H1 (cell line): Measurements from ENCODE around the gene KLHDC1.
A peak's percentile ranks its signal among the peaks of the same experiment; 100 is the strongest.

Experiments used
- ASH2L ChIP-seq: fragments of 200-600, 300-600 bp; sonication (generic); IDR thresholded peaks from one replicate; pipeline ENCODE4 v1.7.1; 2017; ENCODE audit warnings: low read length
- BRCA1 ChIP-seq: IDR thresholded peaks from 2 replicates; pipeline ENCODE4 v1.6.1; 2012; ENCODE audit warnings: low read depth, low read length, improper control_type of control experiment
- EGR1 ChIP-seq: IDR thresholded peaks from 2 replicates; pipeline ENCODE4 v1.6.1; 2011; ENCODE audit warnings: low read depth, low read length, borderline replicate concordance
- EZH2 ChIP-seq: fragments of 200-600 bp; sonication (generic); IDR thresholded peaks from 2 replicates; pipeline ENCODE4 v1.7.1; 2012; ENCODE audit warnings: low read depth, mild to moderate bottlenecking, moderate library complexity, low read length, inconsistent platforms; ENCODE audit not compliant: severe bottlenecking
- HDAC2 ChIP-seq, 2 experiments: fragments of 300-600 bp in 1 of 2; sonication (generic) in 1 of 2; IDR thresholded peaks; 2 replicates each; pipeline ENCODE4 v1.6.1; 2011 to 2012; ENCODE audit warnings: low read depth in 2 of 2, low read length in 2 of 2, mild to moderate bottlenecking in 2 of 2, moderate library complexity in 2 of 2, borderline replicate concordance in 1 of 2, inconsistent platforms in 1 of 2
- HDAC6 ChIP-seq: IDR thresholded peaks from one replicate; pipeline ENCODE4 v1.7.1; 2012; ENCODE audit warnings: low read depth, mild to moderate bottlenecking, inconsistent platforms, low read length, moderate library complexity
- POLR2A ChIP-seq, 2 experiments: IDR thresholded peaks; 1 replicate in 1 of 2; 2 replicates in 1 of 2; pipeline ENCODE4 v1.6.1; 2011; ENCODE audit warnings: low read depth in 2 of 2, low read length in 2 of 2, mild to moderate bottlenecking in 2 of 2; ENCODE audit errors: control extremely low read depth in 1 of 2
- POLR2AphosphoS5 ChIP-seq: IDR thresholded peaks from 2 replicates; pipeline ENCODE4 v1.6.1; 2011; ENCODE audit warnings: low read depth, low read length
- RFX5 ChIP-seq: IDR thresholded peaks from 2 replicates; pipeline ENCODE4 v1.6.1; 2011; ENCODE audit warnings: low read depth, low read length, improper control_type of control experiment, borderline replicate concordance
- SP1 ChIP-seq: IDR thresholded peaks from 2 replicates; pipeline ENCODE4 v1.6.1; 2011; ENCODE audit warnings: low read depth, low read length
- SP2 ChIP-seq: IDR thresholded peaks from 2 replicates; pipeline ENCODE4 v1.6.1; 2012; ENCODE audit warnings: mild to moderate bottlenecking, low read length, inconsistent platforms
- ZNF274 ChIP-seq: IDR thresholded peaks from 2 replicates; pipeline ENCODE4 v1.7.0; 2012; ENCODE audit warnings: low read length, borderline replicate concordance; ENCODE audit errors: extremely low read depth
- TF ChIP-seq, protein P1 (sequence below), 3 experiments: IDR thresholded peaks; 1 replicate in 2 of 3; 2 replicates in 1 of 3; pipeline versions ENCODE4 v1.5.1 to v1.6.1; 2011; ENCODE audit warnings: low read length in 3 of 3, mild to moderate bottlenecking in 3 of 3, inconsistent platforms in 2 of 3, low read depth in 1 of 3, moderate library complexity in 1 of 3; ENCODE audit not compliant: insufficient read depth in 1 of 3; ENCODE audit errors: control extremely low read depth in 1 of 3

GRCh38 chr14:49769171-49769570 lies 76.3 kb downstream of the KLHDC1 start:
- TF ChIP-seq, protein P1, sequence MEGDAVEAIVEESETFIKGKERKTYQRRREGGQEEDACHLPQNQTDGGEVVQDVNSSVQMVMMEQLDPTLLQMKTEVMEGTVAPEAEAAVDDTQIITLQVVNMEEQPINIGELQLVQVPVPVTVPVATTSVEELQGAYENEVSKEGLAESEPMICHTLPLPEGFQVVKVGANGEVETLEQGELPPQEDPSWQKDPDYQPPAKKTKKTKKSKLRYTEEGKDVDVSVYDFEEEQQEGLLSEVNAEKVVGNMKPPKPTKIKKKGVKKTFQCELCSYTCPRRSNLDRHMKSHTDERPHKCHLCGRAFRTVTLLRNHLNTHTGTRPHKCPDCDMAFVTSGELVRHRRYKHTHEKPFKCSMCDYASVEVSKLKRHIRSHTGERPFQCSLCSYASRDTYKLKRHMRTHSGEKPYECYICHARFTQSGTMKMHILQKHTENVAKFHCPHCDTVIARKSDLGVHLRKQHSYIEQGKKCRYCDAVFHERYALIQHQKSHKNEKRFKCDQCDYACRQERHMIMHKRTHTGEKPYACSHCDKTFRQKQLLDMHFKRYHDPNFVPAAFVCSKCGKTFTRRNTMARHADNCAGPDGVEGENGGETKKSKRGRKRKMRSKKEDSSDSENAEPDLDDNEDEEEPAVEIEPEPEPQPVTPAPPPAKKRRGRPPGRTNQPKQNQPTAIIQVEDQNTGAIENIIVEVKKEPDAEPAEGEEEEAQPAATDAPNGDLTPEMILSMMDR (IDR thresholded peaks at IDR 0.05; ENCODE audit: control extremely low read depth in 1 of 3, insufficient read depth in 1 of 3, low read depth in 1 of 3, low read length in 3 of 3): no peak
- TF ChIP-seq ASH2L (no peak), HDAC2 (IDR thresholded peaks at IDR 0.05; ENCODE audit: borderline replicate concordance in 1 of 2, low read depth in 2 of 2, low read length in 2 of 2) (no peak), EZH2 (no peak), POLR2AphosphoS5 (no peak), POLR2A (IDR thresholded peaks at IDR 0.05; ENCODE audit: control extremely low read depth in 1 of 2, low read depth in 2 of 2, low read length in 2 of 2) (peak in 1 of 2 experiments; percentile 7; a peak in 1 of 3 replicates), EGR1 (no peak), BRCA1 (no peak), SP2 (no peak), SP1 (no peak), RFX5 (no peak), ZNF274 (no peak), HDAC6 (no peak)
